NCI-H345 treated with DMSO at 0.1 percent for 48 hours (cell line): ENCODE data around the gene CD4.

Experiments
- DNase-seq: peaks from one replicate; lab custom pipeline; 2025; ENCODE audit not compliant: unreplicated experiment; lab: John Stamatoyannopoulos, UW

Gene CD4

GRCh38 chr12:6777386-6777785 lies 11.9 kb upstream of the CD4 start:
- no peak for DNase-seq

- no peak for DNase-seq
Observed at GRCh38 chr12:6778217-6778573, 11.1 kb upstream of the CD4 start.

- peak; percentile 70 for DNase-seq
Observed at GRCh38 chr12:6778574-6779550, 10.5 kb upstream of the CD4 start.

- DNase-seq, result no peak
Observed at GRCh38 chr12:6779708-6780432, 9.5 kb upstream of the CD4 start.

- no peak for DNase-seq
Observed at GRCh38 chr12:6780573-6780972, 8.8 kb upstream of the CD4 start.

- DNase-seq, result no peak
Observed at GRCh38 chr12:6782119-6782518, 7.2 kb upstream of the CD4 start.

- no peak for DNase-seq
Observed at GRCh38 chr12:6782850-6783566, 6.3 kb upstream of the CD4 start.

- no peak for DNase-seq
Observed at GRCh38 chr12:6783828-6784227, 5.5 kb upstream of the CD4 start.

- no peak for DNase-seq
Observed at GRCh38 chr12:6784296-6784695, 5.0 kb upstream of the CD4 start.

GRCh38 chr12:6784761-6785160 lies 4.6 kb upstream of the CD4 start:
- DNase-seq, result no peak

- no peak for DNase-seq
Observed at GRCh38 chr12:6786416-6787094, 2.8 kb upstream of the CD4 start.

GRCh38 chr12:6787309-6787708 lies 2.0 kb upstream of the CD4 start:
- no peak for DNase-seq

- DNase-seq, result no peak
Observed at GRCh38 chr12:6790496-6791150, 1.3 kb downstream of the CD4 start.

GRCh38 chr12:6791931-6792520 lies 2.7 kb downstream of the CD4 start:
- no peak for DNase-seq

- no peak for DNase-seq
Observed at GRCh38 chr12:6792522-6793201, 3.3 kb downstream of the CD4 start.

- DNase-seq, result no peak
Observed at GRCh38 chr12:6795088-6795487, 5.8 kb downstream of the CD4 start.

GRCh38 chr12:6796576-6796975 lies 7.2 kb downstream of the CD4 start:
- DNase-seq, result no peak

GRCh38 chr12:6799147-6799546 lies 9.8 kb downstream of the CD4 start:
- DNase-seq, result no peak

GRCh38 chr12:6807170-6807569 lies 17.8 kb downstream of the CD4 start:
- DNase-seq, result no peak

GRCh38 chr12:6809056-6809455 lies 19.7 kb downstream of the CD4 start:
- DNase-seq, result no peak
